ENCODE measurements around the gene C4orf51.

C4orf51 gene

GRCh38 chr4:145772347-145772746, 92.4 kb downstream of the C4orf51 start:
- H3K9me3 Mint-ChIP-seq = no peaks in the 10 kb centered on the region
- peaks cover 35% of the 10 kb centered on the region for H3K36me3 Mint-ChIP-seq (ENCODE audit: insufficient read depth)

GRCh38 chr4:145773581-145774234, 93.8 kb downstream of the C4orf51 start:
- Mint-ChIP-seq H3K9me3 (no peaks in the 10 kb centered on the region), H3K4me3 (no peak overlapping the region), H3K27me3 (no peaks in the 10 kb centered on the region), H3K36me3 (ENCODE audit: insufficient read depth) (peaks cover 37% of the 10 kb centered on the region), H3K27ac (no peak overlapping the region), H3K4me1 (ENCODE audit: low read depth in 2 of 2) (no peaks in the 10 kb centered on the region)
- ATAC-seq (replicated peaks) = no peak
- DNase-seq = no peak

More at GRCh38 chr4:145772347-145772746, 92.4 kb downstream of the C4orf51 start:
- Mint-ChIP-seq H3K4me1 (ENCODE audit: low read depth in 2 of 2) (no peaks in the 10 kb centered on the region), H3K27me3 (no peaks in the 10 kb centered on the region), H3K27ac (no peak overlapping the region), H3K4me3 (no peak overlapping the region)
- DNase-seq (no peak), ATAC-seq (replicated peaks) (no peak)

GRCh38 chr4:145774473-145774872, 94.5 kb downstream of the C4orf51 start:
- H3K36me3 Mint-ChIP-seq (ENCODE audit: insufficient read depth) = peaks cover 44% of the 10 kb centered on the region
- ATAC-seq (replicated peaks) = no peak
- no peak for DNase-seq
- no peaks in the 10 kb centered on the region for H3K27me3 Mint-ChIP-seq
- no peak overlapping the region for H3K4me3 Mint-ChIP-seq
- no peaks in the 10 kb centered on the region for H3K4me1 Mint-ChIP-seq (ENCODE audit: low read depth in 2 of 2)
- no peaks in the 10 kb centered on the region for H3K9me3 Mint-ChIP-seq
- no peak overlapping the region for H3K27ac Mint-ChIP-seq

- H3K36me3 Mint-ChIP-seq (ENCODE audit: insufficient read depth) = peaks cover 47% of the 10 kb centered on the region
- H3K27ac Mint-ChIP-seq = no peak overlapping the region
- no peak for DNase-seq
- no peaks in the 10 kb centered on the region for H3K4me1 Mint-ChIP-seq (ENCODE audit: low read depth in 2 of 2)
- no peak for ATAC-seq (replicated peaks)
- H3K4me3 Mint-ChIP-seq = no peak overlapping the region
- H3K9me3 Mint-ChIP-seq = no peaks in the 10 kb centered on the region
- no peaks in the 10 kb centered on the region for H3K27me3 Mint-ChIP-seq
Observed at GRCh38 chr4:145775406-145775805, 95.5 kb downstream of the C4orf51 start.

GRCh38 chr4:145776208-145776607, 96.3 kb downstream of the C4orf51 start:
- no peaks in the 10 kb centered on the region for H3K9me3 Mint-ChIP-seq
- peaks cover 0 to under 1% of the 10 kb centered on the region in 2 donors for H3K4me1 Mint-ChIP-seq (ENCODE audit: low read depth in 2 of 2)
- ATAC-seq (replicated peaks) (no peak), DNase-seq (no peak)
- H3K4me3 Mint-ChIP-seq = no peak overlapping the region
- no peaks in the 10 kb centered on the region for H3K27me3 Mint-ChIP-seq
- peaks cover 45% of the 10 kb centered on the region for H3K36me3 Mint-ChIP-seq (ENCODE audit: insufficient read depth)
- no peak overlapping the region for H3K27ac Mint-ChIP-seq

GRCh38 chr4:145779319-145779801, 99.4 kb downstream of the C4orf51 start:
- peaks cover 34% of the 10 kb centered on the region for H3K36me3 Mint-ChIP-seq (ENCODE audit: insufficient read depth)
- H3K4me1 Mint-ChIP-seq (ENCODE audit: low read depth in 2 of 2) = peaks cover 2 to 5% of the 10 kb centered on the region in 2 donors
- peaks cover 0 to under 1% of the 10 kb centered on the region in 2 donors for H3K9me3 Mint-ChIP-seq
- ATAC-seq (replicated peaks) = no peak
- no peak overlapping the region for H3K4me3 Mint-ChIP-seq
- no peaks in the 10 kb centered on the region for H3K27me3 Mint-ChIP-seq
- no peak for DNase-seq
- no peak overlapping the region for H3K27ac Mint-ChIP-seq

- no peak overlapping the region for H3K27ac Mint-ChIP-seq
Observed at GRCh38 chr4:145781351-145781750, 101.4 kb downstream of the C4orf51 start.

More at GRCh38 chr4:145781351-145781750, 101.4 kb downstream of the C4orf51 start:
- Mint-ChIP-seq H3K36me3 (ENCODE audit: insufficient read depth) (peaks cover 22% of the 10 kb centered on the region), H3K9me3 (peaks cover 0 to 8% of the 10 kb centered on the region in 2 donors), H3K27me3 (no peaks in the 10 kb centered on the region), H3K4me1 (ENCODE audit: low read depth in 2 of 2) (peaks cover 2 to 5% of the 10 kb centered on the region in 2 donors), H3K4me3 (no peak overlapping the region)
- no peak for ATAC-seq (replicated peaks)
- DNase-seq = no peak
